K562 (cell line): ENCODE results near the gene MOCOS. TPM values are rescaled to one million over a fixed set of nuclear protein-coding genes. Genes with fewer than 3 reads are reported as not detected.

Source experiments
- ATAC-seq: fragments of 200-7000 bp; cut with Tn5 transposase; 3 replicates; pipeline ENCODE4 v1.9.1; 2020; ENCODE audit warnings: moderate library complexity
- BruUV-seq: library from RNA; stranded (reverse); fragments of 400-500 nt; replicated peaks from 2 replicates; lab custom pipeline; 2021; lab: Mats Ljungman, UMichigan
- CTCF ChIA-PET: fragments of 300-600 bp; formaldehyde crosslinking; extraction: SDS; loops from one replicate; lab custom pipeline; 2021; ENCODE audit warnings: low intra/inter-chr PET ratio; lab: Yijun Ruan, JAX
- POLR2A ChIA-PET: fragments of 300-600, 350-650 bp; sonication (Branson Sonifier 250); formaldehyde crosslinking; extraction: SDS; loops from one replicate; lab custom pipeline; 2021; ENCODE audit warnings: antibody characterized with exemption, inconsistent platforms; lab: Yijun Ruan, JAX
- DNase-seq, 4 experiments: peaks; one replicate each; pipeline versions ENCODE4 v3.0.0 to v3.0.0-alpha.2; 2011 to 2018; ENCODE audit warnings: low spot score in 3 of 4, mixed read lengths in 3 of 4; ENCODE audit errors: extremely low read depth in 1 of 4
- FAIRE-seq: peaks from 2 replicates; lab custom pipeline; 2011; peaks lifted over from hg19 to GRCh38; lab: Jason Lieb, UNC
- H2AFZ ChIP-seq: 2 replicates; pipeline ENCODE4 v1.6.0; 2011; ENCODE audit warnings: low read depth, low read length, control low read depth, inconsistent platforms
- H3K27ac ChIP-seq: fragments of 200-600 bp; 3 replicates; pipeline ENCODE4 v1.8.0; 2011; ENCODE audit warnings: low read depth, mild to moderate bottlenecking, control low read depth, inconsistent platforms, low read length, moderate library complexity, mixed read lengths; ENCODE audit errors: extremely low read depth
- H3K27me3 ChIP-seq, 2 experiments: fragments of 300-600 bp in 1 of 2; 2 replicates in 1 of 2; 3 replicates in 1 of 2; pipeline versions ENCODE4 v1.6.0 to v1.8.0; 2011; ENCODE audit warnings: inconsistent platforms in 2 of 2, low read length in 2 of 2, mild to moderate bottlenecking in 1 of 2, mixed read lengths in 1 of 2, moderate library complexity in 1 of 2; ENCODE audit not compliant: control insufficient read depth in 2 of 2, insufficient read depth in 2 of 2
- H3K36me3 ChIP-seq: fragments of 300-600 bp; 3 replicates; pipeline ENCODE4 v1.8.0; 2011; ENCODE audit warnings: mild to moderate bottlenecking, low read length, inconsistent platforms; ENCODE audit not compliant: control insufficient read depth, insufficient read depth
- H3K4me1 ChIP-seq, 2 experiments: fragments of 200-600 bp in 1 of 2; replicated peaks in 1 of 2; 2 replicates in 1 of 2; 3 replicates in 1 of 2; pipeline versions ENCODE4 v1.5.1 to v1.8.0; 2011; ENCODE audit warnings: inconsistent platforms in 2 of 2, low read length in 2 of 2, mild to moderate bottlenecking in 1 of 2, mixed read lengths in 1 of 2, moderate library complexity in 1 of 2; ENCODE audit not compliant: control insufficient read depth in 2 of 2, insufficient read depth in 2 of 2
- H3K4me2 ChIP-seq: 2 replicates; pipeline ENCODE4 v1.6.1; 2011; ENCODE audit warnings: low read length, control low read depth, inconsistent platforms, mixed read lengths; ENCODE audit not compliant: insufficient read depth
- H3K4me3 ChIP-seq: fragments of 200-600 bp; sonication (generic), shearing (Covaris generic); 2 replicates; pipeline ENCODE4 v1.5.1; 2016; ENCODE audit warnings: control low read depth, inconsistent platforms
- H3K79me2 ChIP-seq: fragments of 200-600 bp; 3 replicates; pipeline ENCODE4 v1.8.0; 2011; ENCODE audit warnings: low read length, inconsistent platforms; ENCODE audit not compliant: control insufficient read depth, insufficient read depth
- H3K9ac ChIP-seq, 2 experiments: 2 replicates each; pipeline versions ENCODE4 v1.6.0 to v1.6.1; 2011; ENCODE audit warnings: low read depth in 2 of 2, low read length in 2 of 2, control low read depth in 1 of 2, inconsistent platforms in 1 of 2, mild to moderate bottlenecking in 1 of 2, mixed read lengths in 1 of 2; ENCODE audit not compliant: insufficient read depth in 1 of 2
- H3K9me1 ChIP-seq: one replicate; pipeline ENCODE4 v1.6.0; 2011; ENCODE audit warnings: inconsistent platforms, mild to moderate bottlenecking, low read length, moderate library complexity; ENCODE audit not compliant: control insufficient read depth, insufficient read depth
- H3K9me3 ChIP-seq: replicated peaks from 2 replicates; pipeline ENCODE4 v1.5.1; 2011; ENCODE audit warnings: low read depth, low read length, inconsistent platforms; ENCODE audit not compliant: control insufficient read depth, insufficient read depth
- H4K20me1 ChIP-seq: replicated peaks from 2 replicates; pipeline ENCODE4 v1.6.1; 2011; ENCODE audit warnings: low read length, inconsistent platforms, mixed read lengths; ENCODE audit not compliant: control insufficient read depth, insufficient read depth
- ZFPM2 ChIP-seq: fragments of 250-450 bp; sonication (Bioruptor Pico); IDR thresholded peaks from 2 replicates; pipeline ENCODE4 v1.5.1; 2022; ENCODE audit warnings: mild to moderate bottlenecking
- ZNF507 ChIP-seq: conservative IDR thresholded peaks from 2 replicates; pipeline ENCODE4 v1.6.1; 2017; ENCODE audit warnings: missing genetic modification characterization, missing compliant biosample characterization
- ZNF584 ChIP-seq: fragments of 200-800 bp; sonication (Bioruptor generic); IDR thresholded peaks from 2 replicates; pipeline ENCODE4 v1.6.1; 2016; ENCODE audit warnings: low read depth, mild to moderate bottlenecking, missing genetic modification characterization, missing compliant biosample characterization
- ZNF780A ChIP-seq: fragments of 250-450 bp; sonication (Bioruptor Pico); IDR thresholded peaks from 2 replicates; pipeline ENCODE4 v1.5.0; 2021; ENCODE audit warnings: mild to moderate bottlenecking
- WGBS: fragments of 100-300 bp; shearing (Covaris generic); methylation state at CpG from one replicate; pipeline ENCODE4 v1.1.6; 2016; ENCODE audit warnings: low coverage, mixed read lengths; ENCODE audit not compliant: insufficient coverage; ENCODE audit errors: missing lambda C conversion rate; 5-methylcytosine and 5-hydroxymethylcytosine counted together
- in situ Hi-C: fragments of 300-500 bp; cut with MboI; formaldehyde crosslinking; loops from 4 replicates; pipeline ENCODE4 v1.15.0; 2018; ENCODE audit warnings: inconsistent platforms, mixed read lengths
- intact Hi-C: fragments of 100-400 bp; cut with micrococcal nuclease; formaldehyde crosslinking; loops from 2 replicates; pipeline ENCODE4 v1.14.2; 2022
- polyA plus RNA-seq, 8 experiments: library from polyadenylated mRNA; depleted of rRNA in 4 of 8; stranded (reverse) in 5 of 8; unstranded in 3 of 8; fragments of >200 nt; fragmentation: Nextera tagmentation in 2 of 8; fragmentation: Illumina TruSeq in 1 of 8; extraction: Ambion mirVana in 2 of 8; extraction: Trizol in 1 of 8; gene quantifications; 2 replicates each; pipeline versions ENCODE4 v1.2.1 to v1.2.3, GENCODE V29; 2011 to 2014; ENCODE audit warnings: inconsistent platforms in 1 of 8, missing spikeins in 1 of 8
- total RNA-seq, 7 experiments: library from RNA; depleted of rRNA in 6 of 7; stranded (reverse); fragments of >200 nt in 6 of 7; fragmentation: Illumina TruSeq in 2 of 7; extraction: Trizol in 2 of 7; gene quantifications; 2 replicates each; pipeline versions ENCODE4 v1.2.1 to v1.2.3, GENCODE V29; 2011 to 2021; ENCODE audit warnings: low replicate concordance in 1 of 7
- TF ChIP-seq, protein P1 (sequence below): fragments of 250-450 bp; sonication (Bioruptor Pico); IDR thresholded peaks from 2 replicates; pipeline ENCODE4 v1.4.0; 2020; ENCODE audit warnings: mild to moderate bottlenecking, moderate library complexity
- TF ChIP-seq, protein P2 (sequence below): sonication (generic); formaldehyde crosslinking; IDR thresholded peaks from 2 replicates; pipeline ENCODE4 v1.8.1; 2023; ENCODE audit warnings: mild to moderate bottlenecking, missing genetic modification reagents
- TF ChIP-seq, protein P3 (sequence below): fragments of 250-450 bp; sonication (Bioruptor Pico); IDR thresholded peaks from 2 replicates; pipeline ENCODE4 v1.4.0; 2020

The MOCOS gene
- total and polyA plus RNA-seq, 9 of the 15 experiments (the other 6 are each of a cell fraction or from before 2014, with no cell fraction given): 4.5 to 12.4 (median 9.1) TPM

DNA sequence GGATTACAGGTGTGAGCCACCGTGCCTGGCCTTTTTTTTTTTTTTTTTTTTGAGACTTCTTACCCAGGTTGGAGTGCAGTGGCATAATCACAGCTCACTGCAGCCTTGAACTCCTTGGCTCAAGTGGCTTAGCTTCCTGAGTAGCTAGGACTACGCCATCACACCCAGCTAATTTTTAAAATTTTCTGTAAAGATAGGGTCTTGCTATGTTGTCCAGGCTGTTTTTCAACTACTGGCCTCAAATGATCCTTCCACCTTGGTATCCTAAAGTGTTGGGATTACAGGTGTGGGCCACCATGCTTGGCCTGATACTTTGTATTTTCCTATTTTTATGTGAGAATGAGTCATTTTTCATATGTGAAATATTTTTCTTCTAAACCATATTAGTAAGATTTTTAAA lies 43.9 kb upstream of the MOCOS start:
- in situ Hi-C loops: no loop called here
- POLR2A ChIA-PET: interaction anchor here (1.4 kb wide), 2 partner anchors 11 to 14 kb away, joined by 4 to 5 read pairs; partner anchors contain the start of gene SLC39A6
- TF ChIP-seq, protein P1, sequence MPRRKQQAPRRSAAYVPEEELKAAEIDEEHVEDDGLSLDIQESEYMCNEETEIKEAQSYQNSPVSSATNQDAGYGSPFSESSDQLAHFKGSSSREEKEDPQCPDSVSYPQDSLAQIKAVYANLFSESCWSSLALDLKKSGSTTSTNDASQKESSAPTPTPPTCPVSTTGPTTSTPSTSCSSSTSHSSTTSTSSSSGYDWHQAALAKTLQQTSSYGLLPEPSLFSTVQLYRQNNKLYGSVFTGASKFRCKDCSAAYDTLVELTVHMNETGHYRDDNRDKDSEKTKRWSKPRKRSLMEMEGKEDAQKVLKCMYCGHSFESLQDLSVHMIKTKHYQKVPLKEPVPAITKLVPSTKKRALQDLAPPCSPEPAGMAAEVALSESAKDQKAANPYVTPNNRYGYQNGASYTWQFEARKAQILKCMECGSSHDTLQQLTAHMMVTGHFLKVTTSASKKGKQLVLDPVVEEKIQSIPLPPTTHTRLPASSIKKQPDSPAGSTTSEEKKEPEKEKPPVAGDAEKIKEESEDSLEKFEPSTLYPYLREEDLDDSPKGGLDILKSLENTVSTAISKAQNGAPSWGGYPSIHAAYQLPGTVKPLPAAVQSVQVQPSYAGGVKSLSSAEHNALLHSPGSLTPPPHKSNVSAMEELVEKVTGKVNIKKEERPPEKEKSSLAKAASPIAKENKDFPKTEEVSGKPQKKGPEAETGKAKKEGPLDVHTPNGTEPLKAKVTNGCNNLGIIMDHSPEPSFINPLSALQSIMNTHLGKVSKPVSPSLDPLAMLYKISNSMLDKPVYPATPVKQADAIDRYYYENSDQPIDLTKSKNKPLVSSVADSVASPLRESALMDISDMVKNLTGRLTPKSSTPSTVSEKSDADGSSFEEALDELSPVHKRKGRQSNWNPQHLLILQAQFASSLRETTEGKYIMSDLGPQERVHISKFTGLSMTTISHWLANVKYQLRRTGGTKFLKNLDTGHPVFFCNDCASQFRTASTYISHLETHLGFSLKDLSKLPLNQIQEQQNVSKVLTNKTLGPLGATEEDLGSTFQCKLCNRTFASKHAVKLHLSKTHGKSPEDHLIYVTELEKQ (CRISPR knock-in tag): no peak
- TF ChIP-seq, protein P2, sequence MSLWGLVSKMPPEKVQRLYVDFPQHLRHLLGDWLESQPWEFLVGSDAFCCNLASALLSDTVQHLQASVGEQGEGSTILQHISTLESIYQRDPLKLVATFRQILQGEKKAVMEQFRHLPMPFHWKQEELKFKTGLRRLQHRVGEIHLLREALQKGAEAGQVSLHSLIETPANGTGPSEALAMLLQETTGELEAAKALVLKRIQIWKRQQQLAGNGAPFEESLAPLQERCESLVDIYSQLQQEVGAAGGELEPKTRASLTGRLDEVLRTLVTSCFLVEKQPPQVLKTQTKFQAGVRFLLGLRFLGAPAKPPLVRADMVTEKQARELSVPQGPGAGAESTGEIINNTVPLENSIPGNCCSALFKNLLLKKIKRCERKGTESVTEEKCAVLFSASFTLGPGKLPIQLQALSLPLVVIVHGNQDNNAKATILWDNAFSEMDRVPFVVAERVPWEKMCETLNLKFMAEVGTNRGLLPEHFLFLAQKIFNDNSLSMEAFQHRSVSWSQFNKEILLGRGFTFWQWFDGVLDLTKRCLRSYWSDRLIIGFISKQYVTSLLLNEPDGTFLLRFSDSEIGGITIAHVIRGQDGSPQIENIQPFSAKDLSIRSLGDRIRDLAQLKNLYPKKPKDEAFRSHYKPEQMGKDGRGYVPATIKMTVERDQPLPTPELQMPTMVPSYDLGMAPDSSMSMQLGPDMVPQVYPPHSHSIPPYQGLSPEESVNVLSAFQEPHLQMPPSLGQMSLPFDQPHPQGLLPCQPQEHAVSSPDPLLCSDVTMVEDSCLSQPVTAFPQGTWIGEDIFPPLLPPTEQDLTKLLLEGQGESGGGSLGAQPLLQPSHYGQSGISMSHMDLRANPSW (CRISPR knock-in tag): no peak
- TF ChIP-seq ZFPM2 (CRISPR knock-in tag) (no peak), ZNF507 (tag) (no peak), ZNF584 (CRISPR knock-in tag) (no peak), ZNF780A (CRISPR knock-in tag) (no peak)
- TF ChIP-seq, protein P3, sequence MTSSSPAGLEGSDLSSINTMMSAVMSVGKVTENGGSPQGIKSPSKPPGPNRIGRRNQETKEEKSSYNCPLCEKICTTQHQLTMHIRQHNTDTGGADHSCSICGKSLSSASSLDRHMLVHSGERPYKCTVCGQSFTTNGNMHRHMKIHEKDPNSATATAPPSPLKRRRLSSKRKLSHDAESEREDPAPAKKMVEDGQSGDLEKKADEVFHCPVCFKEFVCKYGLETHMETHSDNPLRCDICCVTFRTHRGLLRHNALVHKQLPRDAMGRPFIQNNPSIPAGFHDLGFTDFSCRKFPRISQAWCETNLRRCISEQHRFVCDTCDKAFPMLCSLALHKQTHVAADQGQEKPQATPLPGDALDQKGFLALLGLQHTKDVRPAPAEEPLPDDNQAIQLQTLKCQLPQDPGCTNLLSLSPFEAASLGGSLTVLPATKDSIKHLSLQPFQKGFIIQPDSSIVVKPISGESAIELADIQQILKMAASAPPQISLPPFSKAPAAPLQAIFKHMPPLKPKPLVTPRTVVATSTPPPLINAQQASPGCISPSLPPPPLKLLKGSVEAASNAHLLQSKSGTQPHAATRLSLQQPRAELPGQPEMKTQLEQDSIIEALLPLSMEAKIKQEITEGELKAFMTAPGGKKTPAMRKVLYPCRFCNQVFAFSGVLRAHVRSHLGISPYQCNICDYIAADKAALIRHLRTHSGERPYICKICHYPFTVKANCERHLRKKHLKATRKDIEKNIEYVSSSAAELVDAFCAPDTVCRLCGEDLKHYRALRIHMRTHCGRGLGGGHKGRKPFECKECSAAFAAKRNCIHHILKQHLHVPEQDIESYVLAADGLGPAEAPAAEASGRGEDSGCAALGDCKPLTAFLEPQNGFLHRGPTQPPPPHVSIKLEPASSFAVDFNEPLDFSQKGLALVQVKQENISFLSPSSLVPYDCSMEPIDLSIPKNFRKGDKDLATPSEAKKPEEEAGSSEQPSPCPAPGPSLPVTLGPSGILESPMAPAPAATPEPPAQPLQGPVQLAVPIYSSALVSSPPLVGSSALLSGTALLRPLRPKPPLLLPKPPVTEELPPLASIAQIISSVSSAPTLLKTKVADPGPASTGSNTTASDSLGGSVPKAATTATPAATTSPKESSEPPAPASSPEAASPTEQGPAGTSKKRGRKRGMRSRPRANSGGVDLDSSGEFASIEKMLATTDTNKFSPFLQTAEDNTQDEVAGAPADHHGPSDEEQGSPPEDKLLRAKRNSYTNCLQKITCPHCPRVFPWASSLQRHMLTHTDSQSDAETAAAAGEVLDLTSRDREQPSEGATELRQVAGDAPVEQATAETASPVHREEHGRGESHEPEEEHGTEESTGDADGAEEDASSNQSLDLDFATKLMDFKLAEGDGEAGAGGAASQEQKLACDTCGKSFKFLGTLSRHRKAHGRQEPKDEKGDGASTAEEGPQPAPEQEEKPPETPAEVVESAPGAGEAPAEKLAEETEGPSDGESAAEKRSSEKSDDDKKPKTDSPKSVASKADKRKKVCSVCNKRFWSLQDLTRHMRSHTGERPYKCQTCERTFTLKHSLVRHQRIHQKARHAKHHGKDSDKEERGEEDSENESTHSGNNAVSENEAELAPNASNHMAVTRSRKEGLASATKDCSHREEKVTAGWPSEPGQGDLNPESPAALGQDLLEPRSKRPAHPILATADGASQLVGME: no peak

More for the DNA sequence above, 43.9 kb upstream of the MOCOS start:
- Histone ChIP-seq H2AFZ (no peak overlapping the region), H3K9me1 (no peaks in the 10 kb centered on the region), H3K36me3 (peaks cover 95% of the 10 kb centered on the region), H3K4me1 (no peaks in the 10 kb centered on the region), H3K9ac (no peak overlapping the region), H3K4me2 (no peak overlapping the region), H3K9me3 (no peaks in the 10 kb centered on the region), H3K27me3 (no peaks in the 10 kb centered on the region), H3K79me2 (no peaks in the 10 kb centered on the region; the same call in 2 of the 3 replicates), H4K20me1 (no peaks in the 10 kb centered on the region), H3K27ac (no peak overlapping the region), H3K4me3 (no peak overlapping the region)
- 100% methylated on average over 1 of the region's 2 CpGs for WGBS
- DNase-seq (no peak), ATAC-seq (no peak), FAIRE-seq (no peak)
- no TSS peak for BruUV-seq
- intact Hi-C loops: no loop called here
- CTCF ChIA-PET: no interaction called here
